ENCODE results near the gene CTNNBL1. TPM values are rescaled to one million over a fixed set of nuclear protein-coding genes. Genes with fewer than 3 reads are reported as not detected.

The CTNNBL1 gene
- total and polyA plus RNA-seq, 2 of the 4 experiments (the other 2 are of a cell fraction): 29.9 to 34.1 TPM

DNA sequence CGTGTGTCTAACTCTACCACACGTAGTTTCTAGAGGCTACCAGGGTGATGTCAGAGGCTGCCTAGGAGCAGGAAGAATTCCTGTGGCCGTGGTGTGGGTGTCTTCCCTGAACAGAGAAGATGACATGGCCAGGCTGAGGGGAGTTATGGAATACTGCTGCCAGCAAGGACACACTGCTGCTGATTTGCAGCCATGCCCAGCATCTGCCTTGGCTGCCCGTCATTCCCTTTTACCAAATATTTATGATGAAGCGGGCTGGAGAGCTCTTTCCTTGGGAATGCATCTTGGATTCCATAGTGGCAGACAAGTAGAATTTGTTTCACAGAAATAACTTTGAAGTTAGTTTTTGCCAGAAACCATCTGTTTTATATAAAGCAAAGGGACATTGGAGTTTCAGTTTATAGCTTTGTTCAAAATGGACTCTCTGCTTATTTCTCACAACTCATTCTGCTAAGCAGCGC, 128.3 kb downstream of the CTNNBL1 start (continued):
- no peak for TF ChIP-seq MXI1 (IDR thresholded peaks at IDR 0.05; ENCODE audit: borderline replicate concordance, low read depth, low read length)

DNA sequence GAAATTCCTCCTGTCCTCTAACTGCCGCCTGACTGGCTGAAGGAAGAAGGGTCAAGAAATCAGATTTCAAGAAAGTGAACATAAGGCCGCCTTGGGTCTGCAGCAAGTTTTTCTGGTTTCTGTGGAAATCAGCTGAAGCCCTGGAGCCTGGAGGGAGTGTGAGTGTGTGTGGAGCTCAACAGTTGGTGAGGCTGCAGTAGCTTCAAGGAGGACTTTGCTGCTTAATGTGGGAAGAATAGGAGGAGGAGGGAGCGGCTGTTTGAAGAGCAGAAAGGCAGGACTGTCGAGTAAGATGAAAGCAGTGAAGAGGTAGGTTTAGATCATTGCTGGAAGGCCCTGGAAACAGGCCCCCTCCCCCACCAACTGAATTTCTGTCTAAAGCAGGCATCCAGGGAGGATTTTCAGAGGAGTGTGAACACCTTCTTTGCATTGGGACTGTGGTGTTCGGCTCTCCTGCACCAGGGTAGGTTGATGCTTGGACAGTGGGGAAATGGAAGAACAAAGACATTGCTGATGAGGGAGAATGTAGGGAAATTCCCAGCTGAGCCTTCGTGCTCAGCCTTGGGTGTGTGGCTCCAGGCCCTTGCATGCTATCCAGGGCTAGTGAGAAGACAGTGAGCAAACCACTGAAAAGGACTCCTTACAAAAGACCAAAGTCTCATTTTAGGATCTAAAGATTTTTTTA, 129.6 kb downstream of the CTNNBL1 start:
- Histone ChIP-seq H2BK15ac (ENCODE audit: low read depth, low read length) (0 out of 3 replicates have a peak overlapping the region, but pooled peaks have one; percentile 0), H3K56ac (ENCODE audit: extremely low read depth, insufficient read depth, low read length) (no peak overlapping the region), H4K20me1 (ENCODE audit: insufficient read depth, low read length) (no peaks in the 10 kb centered on the region), H2BK120ac (ENCODE audit: low read depth, low read length) (peak overlapping the region; percentile 64), H3K36me3 (ENCODE audit: control insufficient read depth, insufficient read depth, low read length) (no peaks in the 10 kb centered on the region), H2BK20ac (ENCODE audit: low read depth, low read length) (peak overlapping the region; percentile 16; the same call in 1 of the 2 replicates), H2AFZ (replicated peaks; ENCODE audit: low read length, poor library complexity) (no peak overlapping the region), H2BK5ac (ENCODE audit: low read depth, low read length, poor library complexity, severe bottlenecking) (no peak overlapping the region), H3K4me2 (ENCODE audit: low read depth, low read length) (no peak overlapping the region), H3K14ac (replicated peaks; ENCODE audit: low read depth, low read length) (peak overlapping the region; percentile 53; the same call in 1 of the 2 replicates), H4K91ac (ENCODE audit: insufficient read depth, low read depth, low read length) (peak overlapping the region; percentile 12), H3K4me1 (ENCODE audit: control insufficient read depth, insufficient read depth, low read length) (peaks cover 8% of the 10 kb centered on the region), H3K9ac (ENCODE audit: low read depth, low read length) (no peak overlapping the region), H3K9me1 (ENCODE audit: insufficient read depth, low read length) (peaks cover 13% of the 10 kb centered on the region; the same call in 1 of the 2 replicates), H3K18ac (ENCODE audit: low read depth, low read length) (peak overlapping the region; percentile 31), H3K23ac (ENCODE audit: low read depth, low read length) (no peak overlapping the region), H4K5ac (ENCODE audit: low read depth, low read length) (peak overlapping the region; percentile 13; the same call in 1 of the 2 replicates), H3K4ac (ENCODE audit: low read depth, low read length) (peak overlapping the region; percentile 12), H4K8ac (ENCODE audit: low read depth in 2 of 2, low read length in 2 of 2) (peak overlapping the region in 1 of 2 experiments; percentile 51; a peak in 1 of 4 replicates), H3K9me3 (ENCODE audit: control insufficient read depth, insufficient read depth, low read length) (no peaks in the 10 kb centered on the region), H2AK5ac (ENCODE audit: low read depth, low read length) (0 out of 2 replicates have a peak overlapping the region, but pooled peaks have one; percentile 11), H3K27ac (ENCODE audit: insufficient read depth, low read length) (peak overlapping the region; percentile 11; the same call in 1 of the 2 replicates), H2AK9ac (replicated peaks; ENCODE audit: low read depth, low read length, poor library complexity) (no peak overlapping the region), H3K4me3 (ENCODE audit: insufficient read depth, low read depth, low read length) (no peak overlapping the region), H3K27me3 (ENCODE audit: control insufficient read depth, insufficient read depth, low read length) (no peaks in the 10 kb centered on the region), H3K79me1 (ENCODE audit: low read depth in 1 of 2, low read length in 2 of 2) (peaks cover 3 to 16% of the 10 kb centered on the region in 2 experiments)
- in situ Hi-C loops (cut with MboI; ENCODE audit: low sequenced_read_pairs): no loop called here
- ATAC-seq (ENCODE audit: low read depth) (peak; percentile 19), DNase-seq (peak; percentile 59)
- BruUV-seq (replicated peaks): no TSS peak
- no peak for TF ChIP-seq NFE2L2 (IDR thresholded peaks at IDR 0.05; ENCODE audit: low read depth, low read length)
- TF ChIP-seq RAD21 (IDR thresholded peaks at IDR 0.05; ENCODE audit: low read length): no peak
- no peak for TF ChIP-seq MAZ (IDR thresholded peaks at IDR 0.05; ENCODE audit: borderline replicate concordance, low read depth, low read length)
- WGBS, 2 experiments (ENCODE audit: extremely low coverage in 2 of 2, insufficient read length in 1 of 2): 82% methylated on average over 2 of the region's 6 CpGs; no CpG with 5 or more reads in 1 of the 2 experiments
- dilution Hi-C loops (cut with HindIII; ENCODE audit: low sequenced_read_pairs, unreplicated experiment): no loop called here
- intact Hi-C loops (cut with micrococcal nuclease): loop anchor here (10.0 kb wide), 2 partner anchors 171 to 201 kb away; no protein-coding TSS in a partner anchor
- ChIA-PET POLR2A (ENCODE audit: unreplicated experiment) (no interaction called here), CTCF (interaction anchor here (1.6 kb wide), 1 partner anchor 13 kb away, joined by 5 read pairs; no protein-coding TSS in a partner anchor)
